HepG2 (cell line): ENCODE measurements around the gene MSI2. TPM values are rescaled to one million over a fixed set of nuclear protein-coding genes. Genes with fewer than 3 reads are reported as not detected.
A peak's percentile ranks its signal among the peaks of the same experiment; 100 is the strongest.

Experiments
- ELF4 ChIP-seq: sonication (generic); formaldehyde crosslinking; IDR thresholded peaks from 2 replicates; pipeline ENCODE4 v1.5.0; 2020; ENCODE audit warnings: missing genetic modification reagents, mild to moderate bottlenecking, moderate library complexity, borderline replicate concordance
- GLI4 ChIP-seq: sonication (generic); formaldehyde crosslinking; IDR thresholded peaks from 2 replicates; pipeline ENCODE4 v1.5.1; 2020; ENCODE audit warnings: missing genetic modification reagents, mild to moderate bottlenecking, moderate library complexity, borderline replicate concordance
- PTBP1 ChIP-seq: fragments of 200-400 bp; formaldehyde crosslinking; IDR thresholded peaks from 2 replicates; pipeline ENCODE4 v1.6.1; 2018; ENCODE audit warnings: low read length, low read depth; ENCODE audit not compliant: poor library complexity, severe bottlenecking
- TOE1 ChIP-seq: sonication (generic); formaldehyde crosslinking; IDR thresholded peaks from 2 replicates; pipeline ENCODE4 v1.4.0; 2020; ENCODE audit warnings: mild to moderate bottlenecking, missing genetic modification reagents
- ZFP82 ChIP-seq: sonication (generic); formaldehyde crosslinking; IDR thresholded peaks from 2 replicates; pipeline ENCODE4 v1.5.1; 2020; ENCODE audit warnings: mild to moderate bottlenecking, missing genetic modification reagents, borderline replicate concordance
- ZNF230 ChIP-seq: sonication (generic); formaldehyde crosslinking; IDR thresholded peaks from 2 replicates; pipeline ENCODE4 v1.4.0; 2020; ENCODE audit warnings: mild to moderate bottlenecking, missing genetic modification reagents
- ZNF232 ChIP-seq: sonication (generic); formaldehyde crosslinking; IDR thresholded peaks from 2 replicates; pipeline ENCODE4 v1.4.0; 2020; ENCODE audit warnings: missing genetic modification reagents, borderline replicate concordance
- ZNF317 ChIP-seq: sonication (generic); formaldehyde crosslinking; IDR thresholded peaks from 2 replicates; pipeline ENCODE4 v1.5.0; 2020; ENCODE audit warnings: mild to moderate bottlenecking, missing genetic modification reagents
- ZNF326 ChIP-seq: sonication (generic); formaldehyde crosslinking; IDR thresholded peaks from 2 replicates; pipeline ENCODE4 v1.4.0; 2020; ENCODE audit warnings: missing genetic modification reagents, borderline replicate concordance
- polyA plus RNA-seq, 8 experiments: library from polyadenylated mRNA; depleted of rRNA in 3 of 8; stranded (reverse) in 7 of 8; unstranded in 1 of 8; fragments of >200 nt; fragmentation: Illumina TruSeq in 4 of 8; extraction: Trizol in 4 of 8; gene quantifications; 2 replicates each; pipeline versions ENCODE4 v1.2.1 to v1.2.3, GENCODE V29; 2011 to 2016; ENCODE audit warnings: low read depth in 4 of 8, missing spikeins in 1 of 8, mixed read lengths in 1 of 8; ENCODE audit not compliant: insufficient read depth in 1 of 8
- total RNA-seq, 5 experiments: library from RNA; depleted of rRNA; stranded (reverse); fragments of >200 nt; fragmentation: Illumina TruSeq; extraction: Trizol; gene quantifications; 2 replicates each; pipeline ENCODE4 v1.2.3, GENCODE V29; 2016; ENCODE audit warnings: low read depth in 1 of 5
- TF ChIP-seq, protein P1 (sequence below): sonication (generic); formaldehyde crosslinking; IDR thresholded peaks from 2 replicates; pipeline ENCODE4 v1.8.0; 2022; ENCODE audit warnings: mild to moderate bottlenecking, missing genetic modification reagents, moderate library complexity
- TF ChIP-seq, protein P2 (sequence below): sonication (generic); formaldehyde crosslinking; IDR thresholded peaks from 2 replicates; pipeline ENCODE4 v1.5.1; 2020; ENCODE audit warnings: missing genetic modification reagents, mild to moderate bottlenecking, borderline replicate concordance
- TF ChIP-seq, protein P3 (sequence below): sonication (generic); formaldehyde crosslinking; conservative IDR thresholded peaks from 2 replicates; pipeline ENCODE4 v1.8.1; 2023; ENCODE audit warnings: missing genetic modification reagents
- TF ChIP-seq, protein P4 (sequence below): sonication (generic); formaldehyde crosslinking; IDR thresholded peaks from 2 replicates; pipeline ENCODE4 v1.5.0; 2020; ENCODE audit warnings: missing genetic modification reagents
- TF ChIP-seq, protein P5 (sequence below): sonication (generic); formaldehyde crosslinking; IDR thresholded peaks from 2 replicates; pipeline ENCODE4; 2020; ENCODE audit warnings: missing genetic modification reagents, mild to moderate bottlenecking, borderline replicate concordance
- TF ChIP-seq, protein P6 (sequence below): sonication (generic); formaldehyde crosslinking; IDR thresholded peaks from 2 replicates; pipeline ENCODE4 v1.4.0; 2020; ENCODE audit warnings: low read depth, mild to moderate bottlenecking, missing genetic modification reagents
- TF ChIP-seq, protein P7 (sequence below): IDR thresholded peaks from 2 replicates; pipeline ENCODE4 v1.6.1; 2016; ENCODE audit warnings: missing genetic modification reagents, missing compliant biosample characterization

The MSI2 gene
- total and polyA plus RNA-seq, 2 of the 13 experiments (the other 11 are each of a cell fraction or from before 2014, with no cell fraction given): 77.5 to 78.4 TPM

DNA sequence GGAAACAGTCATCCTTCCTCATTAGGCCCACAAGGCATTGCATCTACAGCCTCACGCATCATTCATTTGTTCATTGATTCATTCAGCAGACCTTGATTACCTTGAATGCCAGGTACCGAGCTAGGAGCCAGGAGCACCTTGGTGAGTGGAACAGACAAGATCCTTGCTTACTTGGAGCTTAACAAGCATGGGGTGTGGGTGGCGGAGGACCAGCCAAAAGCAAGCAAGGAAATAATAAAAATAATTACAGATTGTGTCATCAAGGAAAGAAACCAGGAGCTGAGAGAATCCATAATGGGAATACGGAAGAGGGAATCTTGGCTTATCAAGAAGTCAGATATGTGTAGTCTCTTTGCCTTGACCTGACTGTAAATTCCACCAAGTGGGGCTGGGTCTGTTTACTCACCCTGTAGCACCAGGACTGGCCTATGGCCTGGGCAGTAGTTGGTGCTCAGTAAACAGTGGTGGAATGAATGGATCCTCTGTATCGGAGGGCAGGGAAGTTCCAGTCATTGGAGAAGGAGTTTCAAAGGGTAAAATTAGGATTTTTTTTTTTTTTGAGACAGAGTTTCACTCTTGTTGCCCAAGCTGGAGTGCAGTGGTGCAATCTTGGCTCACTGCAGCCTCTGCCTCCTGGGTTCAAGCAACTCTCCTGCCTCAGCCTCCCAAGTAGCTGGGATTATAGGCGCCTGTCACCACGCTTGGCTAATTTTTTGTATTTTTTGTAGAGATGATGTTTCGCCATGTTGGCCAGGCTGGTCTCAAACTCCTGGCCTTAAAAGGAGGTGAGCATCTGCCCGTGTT, 157.7 kb downstream of the MSI2 start (continued):
- TF ChIP-seq ZFP82 (no peak), GLI4 (CRISPR knock-in tag) (no peak), PTBP1 (no peak), TOE1 (CRISPR knock-in tag) (peak; percentile 66; the same call in 1 of the 2 replicates), ZNF232 (CRISPR knock-in tag) (no peak; the same call in 1 of the 2 replicates), ZNF326 (CRISPR knock-in tag) (no peak), ELF4 (CRISPR knock-in tag) (no peak), ZNF317 (CRISPR knock-in tag) (no peak), ZNF230 (peak; percentile 86; the same call in 1 of the 2 replicates)
- TF ChIP-seq, protein P1, sequence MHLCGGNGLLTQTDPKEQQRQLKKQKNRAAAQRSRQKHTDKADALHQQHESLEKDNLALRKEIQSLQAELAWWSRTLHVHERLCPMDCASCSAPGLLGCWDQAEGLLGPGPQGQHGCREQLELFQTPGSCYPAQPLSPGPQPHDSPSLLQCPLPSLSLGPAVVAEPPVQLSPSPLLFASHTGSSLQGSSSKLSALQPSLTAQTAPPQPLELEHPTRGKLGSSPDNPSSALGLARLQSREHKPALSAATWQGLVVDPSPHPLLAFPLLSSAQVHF (CRISPR knock-in tag): no peak
- TF ChIP-seq, protein P2, sequence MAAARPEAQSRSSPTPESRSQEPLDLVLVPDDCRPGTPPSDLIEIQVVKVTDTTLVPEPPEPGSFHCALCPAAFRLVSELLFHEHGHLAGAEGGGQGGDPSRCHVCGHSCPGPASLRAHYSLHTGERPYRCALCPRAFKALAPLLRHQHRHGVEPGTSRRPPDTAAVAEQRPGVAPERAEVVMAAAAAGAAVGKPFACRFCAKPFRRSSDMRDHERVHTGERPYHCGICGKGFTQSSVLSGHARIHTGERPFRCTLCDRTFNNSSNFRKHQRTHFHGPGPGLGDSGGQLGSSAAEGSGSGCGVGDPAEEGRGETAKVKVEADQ (CRISPR knock-in tag): peak; percentile 72; the same call in 1 of the 2 replicates
- TF ChIP-seq, protein P3, sequence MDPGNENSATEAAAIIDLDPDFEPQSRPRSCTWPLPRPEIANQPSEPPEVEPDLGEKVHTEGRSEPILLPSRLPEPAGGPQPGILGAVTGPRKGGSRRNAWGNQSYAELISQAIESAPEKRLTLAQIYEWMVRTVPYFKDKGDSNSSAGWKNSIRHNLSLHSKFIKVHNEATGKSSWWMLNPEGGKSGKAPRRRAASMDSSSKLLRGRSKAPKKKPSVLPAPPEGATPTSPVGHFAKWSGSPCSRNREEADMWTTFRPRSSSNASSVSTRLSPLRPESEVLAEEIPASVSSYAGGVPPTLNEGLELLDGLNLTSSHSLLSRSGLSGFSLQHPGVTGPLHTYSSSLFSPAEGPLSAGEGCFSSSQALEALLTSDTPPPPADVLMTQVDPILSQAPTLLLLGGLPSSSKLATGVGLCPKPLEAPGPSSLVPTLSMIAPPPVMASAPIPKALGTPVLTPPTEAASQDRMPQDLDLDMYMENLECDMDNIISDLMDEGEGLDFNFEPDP (CRISPR knock-in tag): no peak
- TF ChIP-seq, protein P4, sequence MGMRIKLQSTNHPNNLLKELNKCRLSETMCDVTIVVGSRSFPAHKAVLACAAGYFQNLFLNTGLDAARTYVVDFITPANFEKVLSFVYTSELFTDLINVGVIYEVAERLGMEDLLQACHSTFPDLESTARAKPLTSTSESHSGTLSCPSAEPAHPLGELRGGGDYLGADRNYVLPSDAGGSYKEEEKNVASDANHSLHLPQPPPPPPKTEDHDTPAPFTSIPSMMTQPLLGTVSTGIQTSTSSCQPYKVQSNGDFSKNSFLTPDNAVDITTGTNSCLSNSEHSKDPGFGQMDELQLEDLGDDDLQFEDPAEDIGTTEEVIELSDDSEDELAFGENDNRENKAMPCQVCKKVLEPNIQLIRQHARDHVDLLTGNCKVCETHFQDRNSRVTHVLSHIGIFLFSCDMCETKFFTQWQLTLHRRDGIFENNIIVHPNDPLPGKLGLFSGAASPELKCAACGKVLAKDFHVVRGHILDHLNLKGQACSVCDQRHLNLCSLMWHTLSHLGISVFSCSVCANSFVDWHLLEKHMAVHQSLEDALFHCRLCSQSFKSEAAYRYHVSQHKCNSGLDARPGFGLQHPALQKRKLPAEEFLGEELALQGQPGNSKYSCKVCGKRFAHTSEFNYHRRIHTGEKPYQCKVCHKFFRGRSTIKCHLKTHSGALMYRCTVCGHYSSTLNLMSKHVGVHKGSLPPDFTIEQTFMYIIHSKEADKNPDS (CRISPR knock-in tag): peak; percentile 83; the same call in 1 of the 2 replicates
- TF ChIP-seq, protein P5, sequence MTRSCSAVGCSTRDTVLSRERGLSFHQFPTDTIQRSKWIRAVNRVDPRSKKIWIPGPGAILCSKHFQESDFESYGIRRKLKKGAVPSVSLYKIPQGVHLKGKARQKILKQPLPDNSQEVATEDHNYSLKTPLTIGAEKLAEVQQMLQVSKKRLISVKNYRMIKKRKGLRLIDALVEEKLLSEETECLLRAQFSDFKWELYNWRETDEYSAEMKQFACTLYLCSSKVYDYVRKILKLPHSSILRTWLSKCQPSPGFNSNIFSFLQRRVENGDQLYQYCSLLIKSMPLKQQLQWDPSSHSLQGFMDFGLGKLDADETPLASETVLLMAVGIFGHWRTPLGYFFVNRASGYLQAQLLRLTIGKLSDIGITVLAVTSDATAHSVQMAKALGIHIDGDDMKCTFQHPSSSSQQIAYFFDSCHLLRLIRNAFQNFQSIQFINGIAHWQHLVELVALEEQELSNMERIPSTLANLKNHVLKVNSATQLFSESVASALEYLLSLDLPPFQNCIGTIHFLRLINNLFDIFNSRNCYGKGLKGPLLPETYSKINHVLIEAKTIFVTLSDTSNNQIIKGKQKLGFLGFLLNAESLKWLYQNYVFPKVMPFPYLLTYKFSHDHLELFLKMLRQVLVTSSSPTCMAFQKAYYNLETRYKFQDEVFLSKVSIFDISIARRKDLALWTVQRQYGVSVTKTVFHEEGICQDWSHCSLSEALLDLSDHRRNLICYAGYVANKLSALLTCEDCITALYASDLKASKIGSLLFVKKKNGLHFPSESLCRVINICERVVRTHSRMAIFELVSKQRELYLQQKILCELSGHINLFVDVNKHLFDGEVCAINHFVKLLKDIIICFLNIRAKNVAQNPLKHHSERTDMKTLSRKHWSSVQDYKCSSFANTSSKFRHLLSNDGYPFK (CRISPR knock-in tag): peak; percentile 34; the same call in 1 of the 2 replicates
- TF ChIP-seq, protein P6, sequence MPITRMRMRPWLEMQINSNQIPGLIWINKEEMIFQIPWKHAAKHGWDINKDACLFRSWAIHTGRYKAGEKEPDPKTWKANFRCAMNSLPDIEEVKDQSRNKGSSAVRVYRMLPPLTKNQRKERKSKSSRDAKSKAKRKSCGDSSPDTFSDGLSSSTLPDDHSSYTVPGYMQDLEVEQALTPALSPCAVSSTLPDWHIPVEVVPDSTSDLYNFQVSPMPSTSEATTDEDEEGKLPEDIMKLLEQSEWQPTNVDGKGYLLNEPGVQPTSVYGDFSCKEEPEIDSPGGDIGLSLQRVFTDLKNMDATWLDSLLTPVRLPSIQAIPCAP (CRISPR knock-in tag): no peak
- TF ChIP-seq, protein P7, sequence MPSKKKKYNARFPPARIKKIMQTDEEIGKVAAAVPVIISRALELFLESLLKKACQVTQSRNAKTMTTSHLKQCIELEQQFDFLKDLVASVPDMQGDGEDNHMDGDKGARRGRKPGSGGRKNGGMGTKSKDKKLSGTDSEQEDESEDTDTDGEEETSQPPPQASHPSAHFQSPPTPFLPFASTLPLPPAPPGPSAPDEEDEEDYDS (CRISPR knock-in tag): peak; percentile 62; the same call in 1 of the 2 replicates
